Measurements from ENCODE around the gene KRT13. TPM values are rescaled to one million over a fixed set of nuclear protein-coding genes. Genes with fewer than 3 reads are reported as not detected.

KRT13 gene
- polyA plus RNA-seq, 1 donor (not counting 4 experiments of a cell fraction or from before 2014, with no cell fraction given): 24.0 TPM

GRCh38 chr17:41490000-41490990 lies 15.1 kb downstream of the KRT13 start:
- dilution Hi-C loops (cut with MboI; ENCODE audit: extremely low pct_ligation_motif_present, low sequenced_read_pairs): no loop called here
- Histone ChIP-seq H3K9ac (ENCODE audit: control insufficient read depth, extremely low read depth, insufficient read depth, low read length) (no peak overlapping the region), H3K4me2 (ENCODE audit: control insufficient read depth, extremely low read depth, insufficient read depth, low read depth, low read length) (no peak overlapping the region), H3K36me3 (ENCODE audit: control insufficient read depth in 2 of 2, extremely low read depth in 1 of 2, insufficient read depth in 2 of 2, low read length in 2 of 2) (no peaks in the 10 kb centered on the region), H4K20me1 (ENCODE audit: control insufficient read depth, extremely low read depth, insufficient read depth, low read length) (no peaks in the 10 kb centered on the region), H3K27ac (ENCODE audit: control insufficient read depth, insufficient read depth, low read length) (no peak overlapping the region), H3K4me3 (ENCODE audit: control insufficient read depth in 2 of 3, extremely low read depth in 1 of 3, insufficient read depth in 2 of 3, low read depth in 1 of 3, low read length in 3 of 3) (no peak overlapping the region), H3K4me1 (ENCODE audit: control insufficient read depth, extremely low read depth, insufficient read depth, low read length) (peaks cover 9% of the 10 kb centered on the region), H3K9me3 (ENCODE audit: control insufficient read depth, low read depth, low read length) (no peaks in the 10 kb centered on the region), H3K79me2 (ENCODE audit: control insufficient read depth, insufficient read depth, low read length) (no peaks in the 10 kb centered on the region), H2AFZ (ENCODE audit: control insufficient read depth, low read length) (no peak overlapping the region), H3K27me3 (ENCODE audit: control insufficient read depth, extremely low read depth, insufficient read depth, low read length) (no peaks in the 10 kb centered on the region), H3K9me1 (ENCODE audit: control insufficient read depth, extremely low read depth, insufficient read depth, low read length) (no peaks in the 10 kb centered on the region)
- FAIRE-seq: no peak
- no peak for DNase-seq (ENCODE audit: low read depth, low spot score)
- TF ChIP-seq CTCF (optimal IDR thresholded peaks at IDR 0.05 in 1 of 3, IDR thresholded peaks at IDR 0.05 in 1 of 3, conservative IDR thresholded peaks at IDR 0.05 in 1 of 3; ENCODE audit: extremely low read depth in 1 of 3, insufficient read depth in 2 of 3, low read length in 3 of 3): no peak
- TF ChIP-seq EZH2 (IDR thresholded peaks at IDR 0.05; ENCODE audit: low read length): no peak

- Histone ChIP-seq H4K20me1 (ENCODE audit: control insufficient read depth, extremely low read depth, insufficient read depth, low read length) (no peaks in the 10 kb centered on the region), H3K9me1 (ENCODE audit: control insufficient read depth, extremely low read depth, insufficient read depth, low read length) (no peaks in the 10 kb centered on the region), H3K4me1 (ENCODE audit: control insufficient read depth, extremely low read depth, insufficient read depth, low read length) (peaks cover 5% of the 10 kb centered on the region), H3K79me2 (ENCODE audit: control insufficient read depth, insufficient read depth, low read length) (no peaks in the 10 kb centered on the region), H3K9me3 (ENCODE audit: control insufficient read depth, low read depth, low read length) (no peaks in the 10 kb centered on the region), H3K36me3 (ENCODE audit: control insufficient read depth in 2 of 2, extremely low read depth in 1 of 2, insufficient read depth in 2 of 2, low read length in 2 of 2) (no peaks in the 10 kb centered on the region), H3K9ac (ENCODE audit: control insufficient read depth, extremely low read depth, insufficient read depth, low read length) (no peak within 1 kb of the TSS), H3K27ac (ENCODE audit: control insufficient read depth, insufficient read depth, low read length) (no peak within 1 kb of the TSS), H2AFZ (ENCODE audit: control insufficient read depth, low read length) (no peak within 1 kb of the TSS), H3K27me3 (ENCODE audit: control insufficient read depth, extremely low read depth, insufficient read depth, low read length) (no peaks in the 10 kb centered on the region), H3K4me2 (ENCODE audit: control insufficient read depth, extremely low read depth, insufficient read depth, low read depth, low read length) (no peak within 1 kb of the TSS), H3K4me3 (ENCODE audit: control insufficient read depth in 2 of 3, extremely low read depth in 1 of 3, insufficient read depth in 2 of 3, low read depth in 1 of 3, low read length in 3 of 3) (no peak within 1 kb of the TSS)
- dilution Hi-C loops (cut with MboI; ENCODE audit: extremely low pct_ligation_motif_present, low sequenced_read_pairs): no loop called here
- FAIRE-seq: no peak
- DNase-seq (ENCODE audit: low read depth, low spot score): no peak
- TF ChIP-seq EZH2 (IDR thresholded peaks at IDR 0.05; ENCODE audit: low read length) (no peak), CTCF (optimal IDR thresholded peaks at IDR 0.05 in 1 of 3, IDR thresholded peaks at IDR 0.05 in 1 of 3, conservative IDR thresholded peaks at IDR 0.05 in 1 of 3; ENCODE audit: extremely low read depth in 1 of 3, insufficient read depth in 2 of 3, low read length in 3 of 3) (no peak)
These were observed 15.9 kb downstream of the KRT13 start, which contains the start of gene KRT36 for GRCh38 chr17:41489531-41489930. Gene KRT36 (minus strand): TSS chr17:41489910. CDS start chr17:41489864, 46 bp downstream.
